Omental fat pad (tissue), 4 donors: ENCODE data around the gene PINK1. TPM values are rescaled to one million over a fixed set of nuclear protein-coding genes. Genes with fewer than 3 reads are reported as not detected.
"Not testable (repeated sequence)": the region's sequence is repeated elsewhere in the genome, so short reads cannot be mapped to it uniquely, and the experiment has no call there.

Experiments
- ATAC-seq: fragments of 150-250 bp; one replicate; pipeline ENCODE4 v1.9.1; 2016; ENCODE audit warnings: mild to moderate bottlenecking, moderate library complexity; ENCODE audit not compliant: low FRiP score
- DNase-seq: peaks from one replicate; pipeline ENCODE4 v3.0.0-alpha.2; 2019; ENCODE audit warnings: low spot score
- CTCF ChIP-seq, 3 donors: fragments of 450-650 bp; IDR thresholded peaks; one replicate each; pipeline ENCODE4 v1.5.1; 2016 to 2017; ENCODE audit warnings: antibody characterized with exemption in 3 of 3, mild to moderate bottlenecking in 3 of 3, moderate library complexity in 2 of 3
- total RNA-seq, 4 donors: library from RNA; depleted of rRNA; stranded (reverse); fragments of >200 nt; gene quantifications; one replicate each; pipeline ENCODE4 v1.1.0, GENCODE V29; 2016

The PINK1 gene
- total RNA-seq, 4 donors from 2014 or later: 71.9 to 132 (median 111) TPM

GRCh38 chr1:20602851-20603450 lies 30.3 kb upstream of the PINK1 start:
- no peak for ATAC-seq
- TF ChIP-seq CTCF (IDR thresholded peaks at IDR 0.05): no peak
- DNase-seq: no peak

- no peak for TF ChIP-seq CTCF (IDR thresholded peaks at IDR 0.05)
- ATAC-seq: no peak
- no peak for DNase-seq
These were observed 29.5 kb upstream of the PINK1 start for GRCh38 chr1:20603504-20604464.

GRCh38 chr1:20604678-20605077 lies 28.6 kb upstream of the PINK1 start:
- no peak for DNase-seq

GRCh38 chr1:20606801-20607570 lies 26.3 kb upstream of the PINK1 start:
- not testable (repeated sequence) for ATAC-seq, DNase-seq

More at GRCh38 chr1:20604678-20605077, 28.6 kb upstream of the PINK1 start:
- TF ChIP-seq CTCF (IDR thresholded peaks at IDR 0.05): no peak
- ATAC-seq: no peak

GRCh38 chr1:20609541-20609940 lies 23.7 kb upstream of the PINK1 start:
- no peak for DNase-seq
- no peak for TF ChIP-seq CTCF (IDR thresholded peaks at IDR 0.05)
- no peak for ATAC-seq

- TF ChIP-seq CTCF (IDR thresholded peaks at IDR 0.05): no peak
- no peak for DNase-seq
- ATAC-seq: no peak
These were observed 22.3 kb upstream of the PINK1 start for GRCh38 chr1:20610970-20611369.

GRCh38 chr1:20611652-20612051 lies 21.6 kb upstream of the PINK1 start:
- no peak for TF ChIP-seq CTCF (IDR thresholded peaks at IDR 0.05)
- ATAC-seq (no peak), DNase-seq (no peak)
